ENCODE measurements around the gene PADI1. TPM values are rescaled to one million over a fixed set of nuclear protein-coding genes. Genes with fewer than 3 reads are reported as not detected.
A peak's percentile ranks its signal among the peaks of the same experiment; 100 is the strongest.

The PADI1 gene
- total and polyA plus RNA-seq, 2 of the 8 experiments (the other 6 are each of a cell fraction or from before 2014, with no cell fraction given) = 0.20 to 0.30 TPM

GRCh38 chr1:17163789-17164666 lies 40.9 kb upstream of the PADI1 start:
- Histone ChIP-seq H2BK120ac (replicated peaks; ENCODE audit: low read depth, low read length) (no peak overlapping the region), H3K9ac (replicated peaks in 1 of 4; ENCODE audit: extremely low read depth in 1 of 4, low read depth in 3 of 4, low read length in 3 of 4) (no peak overlapping the region), H3K18ac (ENCODE audit: extremely low read depth, low read length) (no peak overlapping the region), H2BK12ac (ENCODE audit: low read depth, low read length) (no peak overlapping the region), H3K23ac (ENCODE audit: insufficient read length) (no peak overlapping the region), H3K4me2 (ENCODE audit: insufficient read depth in 1 of 2, low read depth in 2 of 2, low read length in 2 of 2) (no peak overlapping the region), H4K5ac (ENCODE audit: insufficient read length, low read depth, low read length) (no peak overlapping the region), H4K20me1 (replicated peaks in 1 of 2; ENCODE audit: control insufficient read depth in 1 of 2, insufficient read depth in 2 of 2, low read length in 2 of 2) (peaks cover 0 to 2% of the 10 kb centered on the region in 2 experiments), H3K36me3 (ENCODE audit: control insufficient read depth in 2 of 4, insufficient read depth in 4 of 4, low read length in 3 of 4) (no peaks in the 10 kb centered on the region), H3K23me2 (ENCODE audit: low read depth, low read length) (peaks cover 5% of the 10 kb centered on the region; the same call in 1 of the 2 replicates), H3K79me1 (ENCODE audit: low read depth, low read length) (no peaks in the 10 kb centered on the region), H2BK5ac (ENCODE audit: low read depth, low read length) (no peak overlapping the region), H3K9me3 (ENCODE audit: insufficient read depth in 2 of 2, low read depth in 1 of 2, low read length in 1 of 2) (no peaks in the 10 kb centered on the region), H3K27me3 (replicated peaks in 1 of 4; ENCODE audit: control insufficient read depth in 3 of 4, extremely low read depth in 1 of 4, insufficient read depth in 3 of 4, low read length in 3 of 4) (no peaks in the 10 kb centered on the region), H3K4me1 (replicated peaks in 1 of 4; ENCODE audit: control insufficient read depth in 3 of 4, insufficient read depth in 4 of 4, low read length in 3 of 4) (peaks cover 0 to 4% (median 3%) of the 10 kb centered on the region in 4 experiments; a peak in 5 of 7 replicates), H2AFZ (ENCODE audit: low read length) (no peak overlapping the region), H3K27ac (ENCODE audit: low read depth, low read length) (no peak overlapping the region), H2BK15ac (ENCODE audit: low read length) (no peak overlapping the region), H3K4me3 (ENCODE audit: extremely low read depth in 1 of 4, insufficient read depth in 2 of 4, low read depth in 3 of 4, low read length in 4 of 4) (no peak overlapping the region), H3K4ac (replicated peaks; ENCODE audit: insufficient read length, low read depth, low read length) (no peak overlapping the region), H3K56ac (replicated peaks; ENCODE audit: insufficient read length, low read depth, low read length) (no peak overlapping the region), H4K91ac (replicated peaks; ENCODE audit: insufficient read length, low read length) (no peak overlapping the region), H2BK20ac (ENCODE audit: low read length) (no peak overlapping the region), H2AK5ac (ENCODE audit: low read depth, low read length) (no peak overlapping the region), H3K14ac (ENCODE audit: insufficient read length) (no peak overlapping the region), H4K8ac (ENCODE audit: extremely low read depth, insufficient read depth, low read length) (peak overlapping the region; percentile 8; the same call in 1 of the 2 replicates), H3K79me2 (ENCODE audit: control insufficient read depth in 1 of 2, insufficient read depth in 2 of 2, low read length in 2 of 2) (no peaks in the 10 kb centered on the region)
- ChIA-PET CTCF (ENCODE audit: partially characterized antibody) (interaction anchor here (0.9 to 2.4 kb wide), 3 partner anchors 25 to 73 kb away, joined by 3 to 11 read pairs (median 4); no protein-coding TSS in a partner anchor), POLR2A (ENCODE audit: partially characterized antibody) (no interaction called here)
- no peak for DNase-seq (ENCODE audit: low read depth in 1 of 2, low spot score in 2 of 2)
- 80% methylated on average over 11 of the region's 16 CpGs; no CpG with 5 or more reads in 1 of the 2 experiments for WGBS, 2 experiments (ENCODE audit: extremely low coverage in 1 of 2, insufficient coverage in 1 of 2, insufficient read length in 1 of 2, insufficient replicate concordance in 2 of 2, low coverage in 1 of 2, low lambda C conversion rate in 2 of 2, missing lambda C conversion rate in 1 of 2)
- FAIRE-seq = no peak
- TF ChIP-seq POU5F1 (IDR thresholded peaks at IDR 0.05; ENCODE audit: low read depth, low read length) (no peak), SP4 (IDR thresholded peaks at IDR 0.05; ENCODE audit: low read length) (no peak)
